Skin of body (tissue), 2 donors: ENCODE data around the gene PTPRK. TPM values are rescaled to one million over a fixed set of nuclear protein-coding genes. Genes with fewer than 3 reads are reported as not detected.
A peak's percentile ranks its signal among the peaks of the same experiment; 100 is the strongest.
"Not testable (repeated sequence)": the region's sequence is repeated elsewhere in the genome, so short reads cannot be mapped to it uniquely, and the experiment has no call there.

Experiments used
- DNase-seq: peaks from one replicate; lab custom pipeline; 2025; lab: John Stamatoyannopoulos, UW
- total RNA-seq: library from RNA; depleted of rRNA; stranded (reverse); fragments of >200 nt; gene quantifications from one replicate; pipeline ENCODE4 v1.2.3, GENCODE V29; 2014

PTPRK gene
- total RNA-seq, 1 donor from 2014 or later: 56.9 TPM

GRCh38 chr6:128446497-128446896, 73.9 kb downstream of the PTPRK start:
- DNase-seq: no peak

DNA sequence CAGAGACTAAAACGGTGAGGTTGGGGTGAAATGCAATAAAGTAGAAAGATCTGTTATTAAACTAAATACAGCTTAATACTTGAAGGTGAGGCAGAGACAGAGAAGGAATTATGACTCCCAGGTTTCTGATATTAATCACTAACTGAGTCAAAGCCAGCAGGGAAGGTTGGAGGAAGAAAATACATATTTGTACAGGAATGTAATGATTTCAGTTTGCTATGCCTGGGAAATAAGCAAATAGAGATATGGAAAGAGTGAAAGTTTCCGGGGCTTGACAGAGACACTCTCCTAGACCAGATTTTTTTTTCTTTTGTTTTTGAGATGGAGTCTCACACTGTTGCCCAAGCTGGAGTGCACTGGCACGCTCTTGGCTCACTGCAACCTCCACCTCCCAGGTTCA, 76.8 kb downstream of the PTPRK start:
- no peak for DNase-seq

DNA sequence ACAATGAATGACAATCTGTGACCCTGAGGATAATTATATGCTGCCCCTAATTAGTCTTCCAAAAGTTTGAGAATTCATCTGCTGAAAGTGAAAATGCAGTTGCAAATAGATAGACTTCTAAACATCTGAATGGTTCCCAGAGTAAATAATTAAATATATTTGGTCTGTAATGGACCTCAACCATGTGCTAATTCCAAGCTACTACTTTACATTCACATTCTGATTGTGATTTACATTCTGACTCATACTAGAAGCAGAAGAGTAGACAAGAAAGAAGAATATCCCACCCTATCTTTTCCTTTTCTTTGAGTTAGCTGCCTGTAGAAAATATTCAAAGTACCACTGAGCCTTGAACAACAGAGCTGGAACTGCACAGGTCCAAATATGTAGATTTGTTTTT, 80.8 kb downstream of the PTPRK start:
- no peak for DNase-seq

- DNase-seq: no peak
Measured at GRCh38 chr6:128438393-128438792, 82.0 kb downstream of the PTPRK start.

DNA sequence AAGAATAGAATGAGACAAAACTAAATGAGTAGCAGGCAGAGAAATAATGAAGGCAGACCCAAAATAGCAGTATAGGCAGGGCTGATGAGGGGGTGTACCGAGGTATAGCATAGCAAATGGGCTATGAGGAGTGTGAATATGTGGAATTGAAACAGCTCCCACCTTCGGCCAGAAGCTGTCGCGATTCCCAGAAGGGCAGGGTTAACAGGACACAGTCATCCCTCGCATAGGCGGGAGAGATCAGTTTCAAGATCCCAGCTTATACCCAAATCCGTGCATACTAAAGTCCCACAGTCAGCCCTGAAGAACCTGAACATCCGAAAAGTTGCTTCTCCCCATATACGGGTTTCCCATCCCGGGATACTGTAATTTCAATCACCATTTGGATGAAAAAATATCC, 82.7 kb downstream of the PTPRK start:
- no peak for DNase-seq

GRCh38 chr6:128434752-128435151, 85.6 kb downstream of the PTPRK start:
- DNase-seq: not testable (repeated sequence)

- DNase-seq: no peak
Measured at GRCh38 chr6:128432394-128432793, 88.0 kb downstream of the PTPRK start.

GRCh38 chr6:128427139-128427538, 93.3 kb downstream of the PTPRK start:
- no peak for DNase-seq

DNA sequence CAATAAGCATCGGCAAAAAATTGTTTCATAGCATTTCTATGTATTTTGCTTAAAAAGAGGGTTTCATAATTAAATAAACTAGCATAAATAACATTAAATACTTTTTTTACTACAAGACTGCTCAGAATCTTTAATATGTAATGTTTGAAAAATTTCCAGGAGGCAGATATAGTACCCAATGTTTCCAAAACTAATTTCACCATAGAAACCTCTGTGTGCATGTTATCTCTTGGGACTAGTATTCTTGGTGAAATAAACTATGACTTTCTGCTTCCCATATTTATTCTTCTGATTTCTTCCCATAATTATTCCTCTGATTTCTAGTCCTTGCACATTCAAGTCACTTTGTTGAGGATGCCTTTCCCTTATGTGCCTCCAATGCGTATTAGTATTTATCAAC, 94.5 kb downstream of the PTPRK start:
- DNase-seq: peak; percentile 21

DNA sequence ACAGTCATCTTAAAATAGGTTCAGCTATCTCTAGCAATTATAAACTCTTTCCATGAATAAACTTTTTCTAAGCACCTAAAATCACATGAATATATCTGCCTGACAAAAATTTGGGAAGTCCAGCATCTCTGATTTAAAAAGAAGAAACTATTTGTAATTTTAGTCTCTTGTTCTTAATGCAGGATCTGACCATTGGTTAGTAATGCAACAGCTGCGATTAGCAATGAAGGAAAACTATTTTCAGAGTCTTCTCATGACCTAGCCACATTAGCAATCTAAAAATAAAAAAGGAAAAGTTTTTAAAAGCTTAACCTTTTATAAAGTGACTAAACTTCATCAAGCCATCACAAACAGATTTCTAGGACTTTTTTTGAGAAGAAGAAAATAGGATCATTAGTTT, 97.5 kb downstream of the PTPRK start:
- DNase-seq: no peak

DNA sequence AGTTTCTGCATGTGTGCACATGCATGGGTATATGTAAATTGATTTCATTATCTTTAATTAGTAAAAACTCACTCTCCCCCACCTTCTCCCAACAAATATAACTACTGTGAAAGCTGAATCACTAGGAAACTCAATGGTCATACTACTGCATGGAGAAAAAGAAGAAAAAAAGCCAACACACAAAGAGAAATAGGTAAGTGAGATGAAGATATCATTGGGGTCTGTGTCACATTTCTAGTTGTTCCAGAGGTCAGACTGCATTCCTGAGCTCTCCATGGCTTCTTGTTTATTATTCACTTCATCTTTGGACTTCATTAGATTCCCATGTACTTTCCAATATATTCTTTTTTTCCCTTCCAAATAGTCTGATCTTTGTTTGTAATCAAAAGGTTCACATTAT, 98.2 kb downstream of the PTPRK start:
- DNase-seq: no peak

DNA sequence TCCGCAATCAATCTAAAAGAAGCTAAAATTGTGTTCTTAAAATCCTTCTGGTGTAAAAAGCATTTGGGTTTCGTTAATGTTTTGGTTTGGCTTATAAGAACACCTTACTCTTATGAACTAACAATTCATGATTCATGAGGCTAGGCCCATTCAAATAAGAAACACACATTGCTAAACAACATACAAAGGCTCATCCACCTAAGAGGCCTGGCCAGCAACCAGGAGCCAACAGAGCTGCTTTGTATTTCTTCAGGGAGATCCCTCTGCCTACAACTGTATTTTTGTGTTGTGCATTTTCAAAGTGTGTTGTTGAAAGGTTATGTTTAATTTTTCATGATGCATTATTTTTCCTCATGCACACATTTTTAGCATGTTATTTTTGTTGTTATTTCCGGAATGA, 98.6 kb downstream of the PTPRK start:
- no peak for DNase-seq

DNA sequence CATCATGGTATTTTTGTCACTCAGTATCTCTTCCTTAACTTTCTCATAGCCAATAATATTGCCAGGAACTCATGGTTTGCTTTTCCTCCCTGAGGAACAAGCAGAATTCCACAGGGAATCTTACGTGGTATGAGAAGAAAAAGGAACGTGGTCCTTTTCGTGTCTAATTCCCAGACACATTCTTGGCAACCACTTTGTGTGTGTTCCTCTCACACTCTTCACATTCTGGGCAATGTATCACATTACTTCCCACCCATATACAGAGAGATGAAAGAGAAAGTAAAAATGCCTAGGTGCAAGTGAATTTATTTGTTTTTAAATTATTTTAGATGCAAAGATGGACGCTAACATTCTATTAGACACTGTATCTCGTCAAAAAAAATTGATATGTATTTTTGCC, 102.7 kb downstream of the PTPRK start:
- no peak for DNase-seq

DNA sequence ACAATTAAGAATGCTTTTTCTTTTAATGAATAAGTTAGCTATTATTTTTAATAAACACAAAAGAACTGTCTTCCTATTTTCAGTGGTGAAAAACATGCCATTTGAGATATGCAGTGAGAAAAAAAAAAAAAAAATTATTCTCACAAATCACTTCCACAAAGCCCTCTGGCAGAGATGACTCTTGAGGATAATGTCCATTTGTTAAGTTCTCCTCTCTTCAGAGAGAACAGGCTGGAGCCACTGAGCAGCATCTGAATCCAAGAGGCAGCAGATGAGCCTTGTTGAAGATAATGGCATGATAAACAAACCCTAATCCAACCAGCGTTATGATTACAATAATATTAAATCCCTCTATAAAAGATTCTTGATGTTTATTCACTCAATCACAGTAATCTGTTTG, 105.0 kb downstream of the PTPRK start:
- DNase-seq: no peak

GRCh38 chr6:128414943-128415342, 105.5 kb downstream of the PTPRK start:
- no peak for DNase-seq

GRCh38 chr6:128413291-128413690, 107.1 kb downstream of the PTPRK start:
- DNase-seq: no peak

- DNase-seq: no peak
Measured at GRCh38 chr6:128412680-128413079, 107.7 kb downstream of the PTPRK start.

DNA sequence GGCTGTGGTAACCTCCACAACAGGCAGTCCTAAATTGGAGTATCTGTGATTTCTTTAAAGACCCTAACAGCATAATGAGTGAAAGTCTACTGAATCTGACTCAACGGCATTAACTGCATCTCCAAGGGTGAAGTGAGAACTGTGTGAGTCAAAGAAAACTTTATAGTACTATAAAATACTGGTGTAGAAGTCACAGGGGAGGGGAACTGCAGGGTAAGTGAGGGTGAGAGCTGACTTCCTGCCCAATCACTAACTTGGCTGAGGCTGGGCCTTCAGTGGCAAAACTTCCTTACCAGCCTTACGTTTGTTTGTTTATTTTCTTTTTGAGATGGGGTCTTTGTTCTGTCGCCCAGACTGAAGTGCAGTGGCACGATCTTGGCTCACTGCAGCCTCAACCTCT, 109.8 kb downstream of the PTPRK start:
- no peak for DNase-seq

- DNase-seq: no peak
Measured at GRCh38 chr6:128409003-128409402, 111.4 kb downstream of the PTPRK start.

GRCh38 chr6:128406453-128406852, 113.9 kb downstream of the PTPRK start:
- no peak for DNase-seq

DNA sequence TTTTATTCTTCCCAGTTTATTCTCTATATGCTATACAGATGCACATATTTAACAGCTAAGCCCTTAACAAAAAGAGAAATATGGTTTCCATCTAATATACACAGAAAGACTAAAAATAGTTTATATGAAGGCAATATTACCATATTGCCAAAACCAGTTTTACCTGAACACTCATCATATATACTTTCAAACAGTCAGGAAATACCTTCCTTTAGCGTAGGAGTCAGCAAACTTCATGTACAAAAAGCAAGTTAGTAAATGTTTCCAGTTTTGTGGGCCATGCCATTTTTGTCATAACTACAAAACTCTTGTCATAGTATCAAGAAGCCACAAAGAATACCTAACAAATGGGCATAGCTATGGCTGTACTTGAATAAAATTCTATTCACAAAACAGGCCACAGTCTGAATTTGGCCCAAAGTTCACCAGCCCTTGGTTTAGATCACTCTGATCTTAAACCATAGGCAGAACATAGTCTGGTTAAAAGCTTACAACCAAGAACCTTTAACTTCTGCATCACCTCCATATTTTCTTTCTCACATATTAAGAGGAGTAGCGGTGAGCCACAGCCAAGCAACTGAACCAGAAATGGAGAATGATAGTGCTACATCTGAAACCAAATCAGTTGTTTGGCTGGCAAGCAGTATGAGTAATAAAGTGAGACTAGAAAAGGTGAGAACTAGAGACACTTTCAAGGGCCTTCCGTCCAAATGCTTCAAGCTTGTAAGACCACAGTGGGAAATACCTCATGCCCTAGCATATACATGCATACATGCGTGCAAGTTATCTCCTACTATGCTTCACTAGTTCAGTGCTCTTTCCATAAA, 116.6 kb downstream of the PTPRK start:
- no peak for DNase-seq

DNA sequence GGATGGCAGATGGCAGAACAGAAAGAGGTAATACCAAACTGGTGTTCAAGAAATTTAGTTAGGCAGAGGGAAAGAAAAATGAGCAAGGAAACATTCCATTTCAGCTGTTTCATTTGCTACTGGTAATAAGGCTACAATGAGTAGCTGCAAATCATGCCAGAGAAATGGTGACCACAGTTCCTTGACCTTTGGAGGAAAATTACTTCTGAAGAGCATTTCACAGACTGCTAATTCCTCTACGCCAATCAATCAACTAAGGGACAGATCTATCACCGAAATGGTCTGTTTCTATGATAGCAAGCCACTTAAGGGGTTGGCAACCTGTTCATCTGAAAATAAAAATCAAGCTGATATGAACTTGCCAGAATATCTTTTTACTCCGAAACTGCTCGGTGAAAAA, 119.5 kb downstream of the PTPRK start:
- DNase-seq: no peak

- peak; percentile 7 for DNase-seq
Measured at GRCh38 chr6:128397996-128398395, 122.4 kb downstream of the PTPRK start.

DNA sequence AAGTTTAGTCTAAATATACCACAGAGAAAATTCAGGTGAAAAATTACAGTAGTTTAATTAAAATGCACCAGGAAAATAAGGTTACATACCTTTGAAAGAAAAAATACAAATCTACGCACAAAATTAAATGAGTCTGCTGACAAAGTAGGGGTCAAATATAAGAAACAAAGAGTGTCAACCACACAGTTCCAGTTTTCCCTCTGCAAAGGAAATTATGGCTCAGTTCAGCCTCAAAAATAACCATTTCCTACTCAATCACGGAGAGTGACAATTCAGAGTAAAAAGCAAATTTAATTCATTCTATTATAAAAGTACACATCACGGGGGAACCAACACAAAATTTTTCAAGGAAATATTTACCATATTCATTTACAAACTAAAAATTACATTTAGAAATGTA, 124.8 kb downstream of the PTPRK start:
- DNase-seq: no peak
